ENCODE data around the gene SLCO1B1.

DNA sequence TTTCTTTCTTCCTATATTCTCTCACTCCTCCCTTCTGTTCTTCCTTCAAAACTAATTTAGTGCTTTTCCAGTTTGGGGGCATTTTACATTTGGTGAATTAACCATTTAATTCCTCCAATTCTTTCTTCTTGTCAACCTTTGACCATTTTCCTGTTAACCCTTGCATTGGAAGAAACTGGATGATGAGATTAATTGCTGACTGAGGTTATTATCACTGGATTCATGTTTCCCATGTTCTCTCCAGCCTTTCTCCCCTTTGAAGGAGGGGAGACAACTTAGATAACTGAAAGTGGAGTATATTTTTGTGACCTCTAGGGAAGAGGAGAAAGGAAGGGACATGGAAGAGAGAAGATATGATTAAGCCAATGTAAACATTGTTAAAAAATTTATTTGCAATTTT, 133.2 kb downstream of the SLCO1B1 start:
- TF ChIP-seq EZH2 (IDR thresholded peaks at IDR 0.05; ENCODE audit: borderline replicate concordance, low read length), result no peak
- no peak for TF ChIP-seq CTCF (IDR thresholded peaks at IDR 0.05; ENCODE audit: low read length)
